SK-N-SH (cell line): ENCODE data around the gene UBN1. TPM values are rescaled to one million over a fixed set of nuclear protein-coding genes. Genes with fewer than 3 reads are reported as not detected.
A peak's percentile ranks its signal among the peaks of the same experiment; 100 is the strongest.

ENCODE experiments used
- CTCF ChIA-PET: fragments of 300-600, 350-600 bp; formaldehyde crosslinking; extraction: SDS; loops from one replicate; lab custom pipeline; 2021; lab: Yijun Ruan, JAX
- POLR2A ChIA-PET: fragments of 350-600 bp; sonication (Branson Sonifier 250); formaldehyde crosslinking; extraction: SDS; loops from one replicate; lab custom pipeline; 2020; ENCODE audit warnings: antibody characterized with exemption, inconsistent platforms; lab: Yijun Ruan, JAX
- DNase-seq: peaks from one replicate; pipeline ENCODE4 v3.0.0; 2012
- H2AFZ ChIP-seq: fragments of 200-600 bp; sonication (generic); 2 replicates; pipeline ENCODE4 v1.8.1; 2016; ENCODE audit warnings: antibody characterized with exemption, mild to moderate bottlenecking, low read depth
- H3F3A ChIP-seq: fragments of 200-600 bp; sonication (generic); replicated peaks from 2 replicates; pipeline ENCODE3; 2016; ENCODE audit warnings: antibody characterized with exemption, mild to moderate bottlenecking; ENCODE audit not compliant: insufficient read depth
- H3K27ac ChIP-seq, 2 experiments: fragments of 200-500 bp in 1 of 2; fragments of 200-600 bp in 1 of 2; sonication (Bioruptor generic) in 1 of 2; sonication (generic), shearing (Covaris generic) in 1 of 2; 2 replicates each; pipeline versions ENCODE4 v1.5.1 to v1.6.1; 2014 to 2016; ENCODE audit warnings: low read depth in 2 of 2, inconsistent platforms in 1 of 2, low read length in 1 of 2, mild to moderate bottlenecking in 1 of 2, mixed read lengths in 1 of 2
- H3K27me3 ChIP-seq: fragments of 200-600 bp; sonication (generic), shearing (Covaris generic); 2 replicates; pipeline ENCODE4 v1.6.1; 2016; ENCODE audit warnings: mixed run types; ENCODE audit not compliant: insufficient read depth
- H3K36me3 ChIP-seq, 2 experiments: fragments of 200-500 bp in 1 of 2; fragments of 200-600 bp in 1 of 2; sonication (Bioruptor generic) in 1 of 2; sonication (generic) in 1 of 2; replicated peaks in 1 of 2; 2 replicates each; pipeline versions ENCODE3 to v1.5.1; 2014 to 2016; ENCODE audit warnings: low read length in 1 of 2, mild to moderate bottlenecking in 1 of 2; ENCODE audit not compliant: insufficient read depth in 2 of 2, control insufficient read depth in 1 of 2
- H3K4me1 ChIP-seq, 2 experiments: fragments of 200-500 bp in 1 of 2; fragments of 200-600 bp in 1 of 2; sonication (Bioruptor generic) in 1 of 2; sonication (generic), shearing (Covaris generic) in 1 of 2; 2 replicates each; pipeline versions ENCODE4 v1.5.1 to v1.6.1; 2014 to 2016; ENCODE audit warnings: low read depth in 1 of 2, low read length in 1 of 2, mixed run types in 1 of 2; ENCODE audit not compliant: insufficient read depth in 2 of 2, control insufficient read depth in 1 of 2
- H3K4me2 ChIP-seq: fragments of 200-600 bp; sonication (generic), shearing (Covaris generic); 2 replicates; pipeline ENCODE4 v1.6.1; 2017; ENCODE audit warnings: mixed run types
- H3K4me3 ChIP-seq, 2 experiments: fragments of 200-500 bp in 1 of 2; fragments of 200-600 bp in 1 of 2; sonication (Bioruptor generic) in 1 of 2; sonication (generic), shearing (Covaris generic) in 1 of 2; 2 replicates each; pipeline versions ENCODE4 v1.5.1 to v1.8.1; 2014 to 2016; ENCODE audit warnings: low read depth in 2 of 2, inconsistent platforms in 1 of 2, low read length in 1 of 2, mild to moderate bottlenecking in 1 of 2, mixed read lengths in 1 of 2, moderate library complexity in 1 of 2
- H3K79me2 ChIP-seq: fragments of 200-600 bp; sonication (generic); 2 replicates; pipeline ENCODE4 v1.8.1; 2017; ENCODE audit warnings: mild to moderate bottlenecking; ENCODE audit not compliant: insufficient read depth
- H3K9ac ChIP-seq: fragments of 200-600 bp; sonication (generic); 2 replicates; pipeline ENCODE4 v1.6.1; 2017; ENCODE audit warnings: mixed run types
- H3K9me2 ChIP-seq: fragments of 200-600 bp; sonication (generic); 2 replicates; pipeline ENCODE4 v1.6.1; 2017; ENCODE audit warnings: mixed run types
- H3K9me3 ChIP-seq: fragments of 200-600 bp; sonication (generic); 2 replicates; pipeline ENCODE4 v1.6.1; 2017; ENCODE audit warnings: mixed run types, mild to moderate bottlenecking, moderate library complexity
- H4K20me1 ChIP-seq: fragments of 200-600 bp; sonication (generic); 2 replicates; pipeline ENCODE4 v1.6.1; 2017; ENCODE audit warnings: mild to moderate bottlenecking, mixed run types; ENCODE audit not compliant: insufficient read depth
- CHD2 ChIP-seq: fragments of 150-350 bp; IDR thresholded peaks from 2 replicates; pipeline ENCODE4 v1.6.1; 2018; ENCODE audit warnings: low read length; ENCODE audit not compliant: partially characterized antibody
- ELF1 ChIP-seq: IDR thresholded peaks from 2 replicates; pipeline ENCODE4 v1.4.0; 2012
- EZH2phosphoT487 ChIP-seq: fragments of 200-600 bp; sonication (generic); IDR thresholded peaks from 2 replicates; pipeline ENCODE4 v1.6.1; 2017; ENCODE audit warnings: low read depth, mixed run types, mild to moderate bottlenecking, antibody characterized with exemption, moderate library complexity, borderline replicate concordance
- FOSL2 ChIP-seq: IDR thresholded peaks from 2 replicates; pipeline ENCODE4 v1.4.0; 2012; ENCODE audit warnings: low read depth, mild to moderate bottlenecking, moderate library complexity, borderline replicate concordance
- FOXJ3 ChIP-seq: sonication (generic); formaldehyde crosslinking; IDR thresholded peaks from 2 replicates; pipeline ENCODE4 v1.5.1; 2020; ENCODE audit warnings: mild to moderate bottlenecking, missing genetic modification reagents
- FOXM1 ChIP-seq: IDR thresholded peaks from 2 replicates; pipeline ENCODE4 v1.4.0; 2012; ENCODE audit warnings: low read depth, mild to moderate bottlenecking
- GATA2 ChIP-seq: sonication (generic); formaldehyde crosslinking; IDR thresholded peaks from 2 replicates; pipeline ENCODE4 v1.5.0; 2020; ENCODE audit warnings: mild to moderate bottlenecking, missing genetic modification reagents
- MXI1 ChIP-seq: IDR thresholded peaks from 2 replicates; pipeline ENCODE4 v1.6.1; 2012; ENCODE audit warnings: mild to moderate bottlenecking, low read depth, low read length, improper control_type of control experiment
- NFIC ChIP-seq: IDR thresholded peaks from 2 replicates; pipeline ENCODE4 v1.4.0; 2012; ENCODE audit warnings: borderline replicate concordance
- NRF1 ChIP-seq: IDR thresholded peaks from 2 replicates; pipeline ENCODE4 v1.6.1; 2012; ENCODE audit warnings: low read depth, mild to moderate bottlenecking, low read length
- RAD21 ChIP-seq: IDR thresholded peaks from 2 replicates; pipeline ENCODE4 v1.6.1; 2012; ENCODE audit warnings: mild to moderate bottlenecking, low read length
- RCOR1 ChIP-seq: fragments of 150-350 bp; IDR thresholded peaks from 2 replicates; pipeline ENCODE4 v1.6.1; 2017; ENCODE audit warnings: antibody characterized with exemption, low read length
- RXRA ChIP-seq: IDR thresholded peaks from 2 replicates; pipeline ENCODE4 v1.4.0; 2012; ENCODE audit warnings: low read depth, mild to moderate bottlenecking, borderline replicate concordance
- SIN3A ChIP-seq: IDR thresholded peaks from 2 replicates; pipeline ENCODE4 v1.6.1; 2012; ENCODE audit warnings: low read depth, mild to moderate bottlenecking, low read length, moderate library complexity, borderline replicate concordance
- SMC3 ChIP-seq: IDR thresholded peaks from 2 replicates; pipeline ENCODE4 v1.6.1; 2012; ENCODE audit warnings: low read depth, low read length, improper control_type of control experiment
- TCF12 ChIP-seq: IDR thresholded peaks from 2 replicates; pipeline ENCODE4 v1.4.0; 2012
- TEAD4 ChIP-seq: IDR thresholded peaks from 2 replicates; pipeline ENCODE4 v1.4.0; 2012; ENCODE audit warnings: mild to moderate bottlenecking, borderline replicate concordance; ENCODE audit not compliant: insufficient read depth
- USF2 ChIP-seq: fragments of 150-350 bp; IDR thresholded peaks from 2 replicates; pipeline ENCODE4 v1.6.1; 2017; ENCODE audit warnings: antibody characterized with exemption, low read length, low read depth, borderline replicate concordance
- WGBS: methylation state at CpG from one replicate; pipeline ENCODE4 v1.1.6; 2017; ENCODE audit warnings: low lambda C conversion rate; 5-methylcytosine and 5-hydroxymethylcytosine counted together
- polyA plus RNA-seq, 3 experiments: library from polyadenylated mRNA; depleted of rRNA; stranded (reverse); fragments of >200 nt; gene quantifications; 2 replicates each; pipeline ENCODE4 v1.2.3, GENCODE V29; 2012

UBN1 gene
- polyA plus RNA-seq, 1 of the 3 experiments (the other 2 are of a cell fraction) = 10.9 TPM

- Histone ChIP-seq H2AFZ (no peak overlapping the region), H3K79me2 (no peaks in the 10 kb centered on the region), H4K20me1 (no peaks in the 10 kb centered on the region), H3K9me3 (0 out of 2 replicates have a peak, but pooled peaks cover 6% of the 10 kb centered on the region), H3K36me3 (no peaks in the 10 kb centered on the region), H3K9me2 (no peaks in the 10 kb centered on the region), H3F3A (no peaks in the 10 kb centered on the region), H3K4me3 (no peak overlapping the region), H3K4me2 (no peak overlapping the region), H3K9ac (no peak overlapping the region), H3K27ac (no peak overlapping the region), H3K27me3 (no peaks in the 10 kb centered on the region), H3K4me1 (peaks cover 0 to 9% of the 10 kb centered on the region in 2 experiments; a peak in 1 of 4 replicates)
- ChIA-PET CTCF (interaction anchor here (0.9 to 1.0 kb wide), 2 partner anchors 9 to 31 kb away, joined by 3 read pairs; no protein-coding TSS in a partner anchor), POLR2A (no interaction called here)
- TF ChIP-seq TCF12 = no peak
- no peak for TF ChIP-seq RXRA
- TF ChIP-seq RCOR1 = no peak
- peak; percentile 46; the same call in 1 of the 2 replicates for TF ChIP-seq MXI1
- 32% methylated on average over 9 of the region's 12 CpGs for WGBS
- DNase-seq = peak; percentile 67
These were observed 77.5 kb downstream of the UBN1 start for GRCh38 chr16:4924593-4925292.

- H3K79me2 ChIP-seq = no peaks in the 10 kb centered on the region
- DNase-seq = no peak
- 0 out of 2 replicates have a peak, but pooled peaks cover 6% of the 10 kb centered on the region for H3K9me3 ChIP-seq
- POLR2A ChIA-PET = no interaction called here
- H3K36me3 ChIP-seq = no peaks in the 10 kb centered on the region
- no peaks in the 10 kb centered on the region for H3F3A ChIP-seq
- no peak overlapping the region for H3K27ac ChIP-seq
- no peak overlapping the region for H3K4me2 ChIP-seq
- peaks cover 0 to 9% of the 10 kb centered on the region in 2 experiments; a peak in 1 of 4 replicates for H3K4me1 ChIP-seq
- 85% methylated on average over 5 of the region's 5 CpGs for WGBS
- no peak overlapping the region for H2AFZ ChIP-seq
- H3K27me3 ChIP-seq = no peaks in the 10 kb centered on the region
- H4K20me1 ChIP-seq = no peaks in the 10 kb centered on the region
- TF ChIP-seq NFIC = no peak
- TF ChIP-seq CHD2 = no peak
- no peak for TF ChIP-seq SMC3
- TF ChIP-seq ELF1 = no peak
- no peak for TF ChIP-seq TEAD4
- TF ChIP-seq, all 33 proteins: peak for 0
- Histone ChIP-seq H3K9me2 (no peaks in the 10 kb centered on the region), H3K4me3 (no peak overlapping the region), H3K9ac (no peak overlapping the region)
- CTCF ChIA-PET = interaction anchor here (1.0 kb wide), 1 partner anchor 10 kb away, joined by 3 read pairs; no protein-coding TSS in a partner anchor
These were observed 78.0 kb downstream of the UBN1 start for GRCh38 chr16:4925293-4925607.

- Histone ChIP-seq H3K4me2 (no peak overlapping the region), H3K4me3 (no peak overlapping the region), H3K27ac (no peak overlapping the region), H3F3A (no peaks in the 10 kb centered on the region), H3K79me2 (no peaks in the 10 kb centered on the region), H3K9me2 (no peaks in the 10 kb centered on the region), H3K9me3 (0 out of 2 replicates have a peak, but pooled peaks cover 6% of the 10 kb centered on the region), H3K36me3 (no peaks in the 10 kb centered on the region), H3K9ac (no peak overlapping the region), H3K27me3 (no peaks in the 10 kb centered on the region), H2AFZ (no peak overlapping the region), H3K4me1 (peaks cover 0 to 9% of the 10 kb centered on the region in 2 experiments; a peak in 1 of 4 replicates), H4K20me1 (no peaks in the 10 kb centered on the region)
- 73% methylated on average over 5 of the region's 5 CpGs for WGBS
- no peak for DNase-seq
- POLR2A ChIA-PET = no interaction called here
- TF ChIP-seq ELF1 (no peak), FOXM1 (no peak), GATA2 (CRISPR knock-in tag) (no peak), TEAD4 (no peak), SIN3A (no peak), MXI1 (no peak), RAD21 (no peak), FOXJ3 (CRISPR knock-in tag) (no peak), EZH2phosphoT487 (no peak), RCOR1 (no peak), NRF1 (no peak), USF2 (no peak), FOSL2 (no peak)
- CTCF ChIA-PET = interaction anchor here (0.6 to 1.0 kb wide), 2 partner anchors 10 to 106 kb away, joined by 3 read pairs; no protein-coding TSS in a partner anchor
These were observed 78.5 kb downstream of the UBN1 start for GRCh38 chr16:4925791-4926190.
